ENCODE results near the gene GPHB5. TPM values are rescaled to one million over a fixed set of nuclear protein-coding genes. Genes with fewer than 3 reads are reported as not detected.
A peak's percentile ranks its signal among the peaks of the same experiment; 100 is the strongest.

Gene GPHB5
- total and polyA plus RNA-seq, 2 of the 13 experiments (the other 11 are each of a cell fraction or from before 2014, with no cell fraction given), result not detected

DNA sequence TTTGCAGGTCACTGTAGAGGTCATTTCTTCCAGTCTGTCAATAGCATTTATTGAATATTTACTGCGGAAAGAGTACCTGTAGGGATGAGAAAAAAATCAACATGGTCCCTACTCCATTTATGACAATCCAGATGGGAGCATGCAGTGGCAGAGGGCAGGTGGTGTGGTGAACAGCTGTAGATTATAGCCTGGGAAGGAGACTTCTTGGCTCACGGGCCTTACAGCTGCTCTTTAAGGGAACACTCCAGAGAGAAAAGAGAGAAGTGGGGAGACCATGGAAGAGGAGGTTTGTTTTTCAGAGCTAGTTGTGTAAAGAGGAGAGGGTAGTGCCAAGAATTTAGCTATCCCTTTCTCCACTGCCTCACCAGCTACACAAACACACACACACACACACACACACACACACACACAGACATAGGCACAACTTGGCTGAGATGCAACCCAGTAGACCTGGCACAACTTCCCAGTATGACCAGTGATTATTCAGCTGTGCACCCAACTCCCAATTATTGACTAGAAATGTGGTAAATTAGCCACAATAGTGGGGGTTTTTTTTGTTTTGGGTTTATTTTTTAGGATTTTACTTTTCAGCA, 41.0 kb downstream of the GPHB5 start (continued):
- TF ChIP-seq ATRX (CRISPR knock-in tag; IDR thresholded peaks at IDR 0.05; ENCODE audit: borderline replicate concordance) (no peak), ZNF160 (CRISPR knock-in tag; IDR thresholded peaks at IDR 0.05) (no peak), MIER2 (CRISPR knock-in tag; IDR thresholded peaks at IDR 0.05) (no peak), KDM1A (CRISPR knock-in tag; IDR thresholded peaks at IDR 0.05) (no peak), ZNF124 (CRISPR knock-in tag; IDR thresholded peaks at IDR 0.05) (no peak), KLF13 (CRISPR knock-in tag; IDR thresholded peaks at IDR 0.05) (no peak), TAF1 (CRISPR knock-in tag; IDR thresholded peaks at IDR 0.05) (no peak)
- TF ChIP-seq, protein P1, sequence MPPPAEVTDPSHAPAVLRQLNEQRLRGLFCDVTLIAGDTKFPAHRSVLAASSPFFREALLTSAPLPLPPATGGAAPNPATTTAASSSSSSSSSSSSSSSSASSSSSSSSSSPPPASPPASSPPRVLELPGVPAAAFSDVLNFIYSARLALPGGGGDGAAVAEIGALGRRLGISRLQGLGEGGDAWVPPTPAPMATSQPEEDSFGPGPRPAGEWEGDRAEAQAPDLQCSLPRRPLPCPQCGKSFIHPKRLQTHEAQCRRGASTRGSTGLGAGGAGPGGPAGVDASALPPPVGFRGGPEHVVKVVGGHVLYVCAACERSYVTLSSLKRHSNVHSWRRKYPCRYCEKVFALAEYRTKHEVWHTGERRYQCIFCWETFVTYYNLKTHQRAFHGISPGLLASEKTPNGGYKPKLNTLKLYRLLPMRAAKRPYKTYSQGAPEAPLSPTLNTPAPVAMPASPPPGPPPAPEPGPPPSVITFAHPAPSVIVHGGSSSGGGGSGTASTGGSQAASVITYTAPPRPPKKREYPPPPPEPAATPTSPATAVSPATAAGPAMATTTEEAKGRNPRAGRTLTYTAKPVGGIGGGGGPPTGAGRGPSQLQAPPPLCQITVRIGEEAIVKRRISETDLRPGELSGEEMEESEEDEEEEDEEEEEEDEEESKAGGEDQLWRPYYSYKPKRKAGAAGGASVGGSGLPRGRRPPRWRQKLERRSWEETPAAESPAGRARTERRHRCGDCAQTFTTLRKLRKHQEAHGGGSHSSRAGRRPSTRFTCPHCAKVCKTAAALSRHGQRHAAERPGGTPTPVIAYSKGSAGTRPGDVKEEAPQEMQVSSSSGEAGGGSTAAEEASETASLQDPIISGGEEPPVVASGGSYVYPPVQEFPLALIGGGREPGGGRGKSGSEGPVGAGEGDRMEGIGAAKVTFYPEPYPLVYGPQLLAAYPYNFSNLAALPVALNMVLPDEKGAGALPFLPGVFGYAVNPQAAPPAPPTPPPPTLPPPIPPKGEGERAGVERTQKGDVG (CRISPR knock-in tag; IDR thresholded peaks at IDR 0.05; ENCODE audit: borderline replicate concordance), result no peak

DNA sequence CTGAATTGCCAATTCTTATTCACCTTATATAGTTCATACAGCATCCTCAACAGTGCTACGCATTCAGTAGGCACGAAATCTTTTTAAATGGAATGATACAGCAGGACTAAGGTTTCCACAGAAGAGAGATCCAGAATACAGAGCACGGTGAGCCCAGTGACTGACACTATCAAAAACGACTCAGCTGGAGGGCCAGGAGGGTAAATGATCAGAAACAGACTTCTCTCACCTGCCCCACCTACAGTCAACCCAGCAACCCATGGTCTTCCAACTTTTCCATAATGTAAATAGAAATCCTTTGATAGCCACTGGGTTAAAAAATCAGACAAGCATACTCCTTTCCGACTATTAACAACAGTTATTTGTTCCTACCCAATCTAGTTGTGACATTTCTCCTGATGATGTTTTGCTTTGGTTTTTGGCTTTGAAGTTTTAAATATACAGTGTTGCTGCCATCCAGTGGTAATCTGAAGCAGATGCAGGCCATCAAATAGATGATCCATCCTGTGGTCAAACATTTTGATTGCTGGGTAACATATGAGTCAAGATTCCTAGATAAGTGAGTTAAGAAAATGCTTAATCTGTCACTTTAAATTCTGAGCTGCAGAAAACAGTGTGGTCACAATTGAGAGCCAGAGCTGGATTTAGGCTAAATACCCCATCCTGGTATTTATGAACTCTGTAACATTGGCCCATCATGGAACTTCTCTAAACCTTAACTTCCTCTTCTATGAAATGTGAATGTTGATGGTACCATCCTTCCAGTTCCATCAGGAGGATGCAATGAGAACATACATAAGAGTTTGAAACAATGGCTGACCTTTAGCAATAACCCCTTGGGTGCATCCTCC, 42.0 kb downstream of the GPHB5 start:
- no peak overlapping the region for H3K4me2 ChIP-seq (ENCODE audit: low read depth, low read length)
- H3K27me3 ChIP-seq (ENCODE audit: control insufficient read depth in 1 of 2, insufficient read depth in 2 of 2, low read length in 2 of 2), result no peaks in the 10 kb centered on the region; a peak in 1 of 5 replicates
- no peak overlapping the region for H3K27ac ChIP-seq (ENCODE audit: extremely low read length, insufficient read depth, low read length)
- no peak overlapping the region for H3K4me3 ChIP-seq (replicated peaks in 1 of 3; ENCODE audit: insufficient read depth in 1 of 3, low read depth in 2 of 3, low read length in 3 of 3)
- H3K79me2 ChIP-seq (ENCODE audit: insufficient read depth, low read length), result no peaks in the 10 kb centered on the region
- no peaks in the 10 kb centered on the region for H3K4me1 ChIP-seq (ENCODE audit: insufficient read depth, low read length)
- in situ Hi-C loops (cut with HindIII; ENCODE audit: extremely low pct_ligation_motif_present, low pct_unique_long_range_greater_than_20kb) (loop anchor here (5.0 to 10.0 kb wide), 3 partner anchors 99 to 1114 kb away; partner anchors contain the start of gene KCNH5), intact Hi-C loops (cut with micrococcal nuclease; ENCODE audit: unreplicated experiment) (loop anchor here (1.0 to 10.0 kb wide), 2 partner anchors 232 to 1113 kb away; partner anchors contain the start of gene KCNH5)
- 6% methylated on average over 5 of the region's 5 CpGs for WGBS (ENCODE audit: low lambda C conversion rate)
- no TSS peak for BruUV-seq (replicated peaks)
- no peaks in the 10 kb centered on the region for H3K9me3 ChIP-seq (ENCODE audit: low read length)
- H2AFZ ChIP-seq (ENCODE audit: low read length), result no peak overlapping the region
- TF ChIP-seq SMC3 (IDR thresholded peaks at IDR 0.05; ENCODE audit: low read length), result peak; percentile 86
- peak; percentile 90 for TF ChIP-seq STAG1 (CRISPR knock-in tag; IDR thresholded peaks at IDR 0.05)
- no peak for TF ChIP-seq FIP1L1 (IDR thresholded peaks at IDR 0.05; ENCODE audit: borderline replicate concordance, insufficient read depth, low read depth, low read length)
- TF ChIP-seq GZF1 (CRISPR knock-in tag; IDR thresholded peaks at IDR 0.05), result no peak
- TF ChIP-seq, protein P2, sequence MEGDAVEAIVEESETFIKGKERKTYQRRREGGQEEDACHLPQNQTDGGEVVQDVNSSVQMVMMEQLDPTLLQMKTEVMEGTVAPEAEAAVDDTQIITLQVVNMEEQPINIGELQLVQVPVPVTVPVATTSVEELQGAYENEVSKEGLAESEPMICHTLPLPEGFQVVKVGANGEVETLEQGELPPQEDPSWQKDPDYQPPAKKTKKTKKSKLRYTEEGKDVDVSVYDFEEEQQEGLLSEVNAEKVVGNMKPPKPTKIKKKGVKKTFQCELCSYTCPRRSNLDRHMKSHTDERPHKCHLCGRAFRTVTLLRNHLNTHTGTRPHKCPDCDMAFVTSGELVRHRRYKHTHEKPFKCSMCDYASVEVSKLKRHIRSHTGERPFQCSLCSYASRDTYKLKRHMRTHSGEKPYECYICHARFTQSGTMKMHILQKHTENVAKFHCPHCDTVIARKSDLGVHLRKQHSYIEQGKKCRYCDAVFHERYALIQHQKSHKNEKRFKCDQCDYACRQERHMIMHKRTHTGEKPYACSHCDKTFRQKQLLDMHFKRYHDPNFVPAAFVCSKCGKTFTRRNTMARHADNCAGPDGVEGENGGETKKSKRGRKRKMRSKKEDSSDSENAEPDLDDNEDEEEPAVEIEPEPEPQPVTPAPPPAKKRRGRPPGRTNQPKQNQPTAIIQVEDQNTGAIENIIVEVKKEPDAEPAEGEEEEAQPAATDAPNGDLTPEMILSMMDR (CRISPR knock-in tag; IDR thresholded peaks at IDR 0.05), result peak; percentile 76
- peak; percentile 71 for TF ChIP-seq RAD21 (CRISPR knock-in tag; IDR thresholded peaks at IDR 0.05)
- no peak for TF ChIP-seq CREM (IDR thresholded peaks at IDR 0.05)
- no peak for TF ChIP-seq CREM (CRISPR knock-in tag; IDR thresholded peaks at IDR 0.05)
- no peak for TF ChIP-seq PPARG (CRISPR knock-in tag; conservative IDR thresholded peaks at IDR 0.05)
- no peak for TF ChIP-seq ZFP36L2 (CRISPR knock-in tag; IDR thresholded peaks at IDR 0.05)
- H4K20me1 ChIP-seq (ENCODE audit: insufficient read depth, low read length), result no peaks in the 10 kb centered on the region
- CTCF ChIA-PET (ENCODE audit: low intra/inter-chr PET ratio, low total read pairs), result interaction anchor here (0.8 to 2.8 kb wide), 4 partner anchors 102 to 1382 kb away, joined by 3 to 27 read pairs (median 18); no protein-coding TSS in a partner anchor
- POLR2A ChIA-PET, result no interaction called here
- peak; percentile 62 for ATAC-seq
- FAIRE-seq, result peak; percentile 83
- no peak overlapping the region for H3K9ac ChIP-seq (ENCODE audit: insufficient read depth, low read depth, low read length)
- H3K36me3 ChIP-seq (replicated peaks in 1 of 2; ENCODE audit: control insufficient read depth in 1 of 2, insufficient read depth in 2 of 2, low read length in 2 of 2), result no peaks in the 10 kb centered on the region
- peak; percentile 17 for DNase-seq (ENCODE audit: low spot score)
